HCT116 (cell line): ENCODE data around the gene MBD3L2B. TPM values are rescaled to one million over a fixed set of nuclear protein-coding genes. Genes with fewer than 3 reads are reported as not detected.
"Not testable (repeated sequence)": the region's sequence is repeated elsewhere in the genome, so short reads cannot be mapped to it uniquely, and the experiment has no call there.

Experiments
- ATAC-seq: fragments of 200-7000 bp; cut with Tn5 transposase; 2 replicates; pipeline ENCODE4 v1.9.1; 2020; ENCODE audit warnings: mild to moderate bottlenecking, moderate library complexity
- BruUV-seq: library from RNA; stranded (reverse); fragments of 400-500 nt; replicated peaks from 2 replicates; lab custom pipeline; 2021; lab: Mats Ljungman, UMichigan
- CTCF ChIA-PET: fragments of 300-600 bp; sonication (Branson Sonifier 250); formaldehyde crosslinking; loops from one replicate; lab custom pipeline; 2021; ENCODE audit warnings: antibody characterized with exemption; lab: Charles Lee
- POLR2A ChIA-PET: fragments of 300-600, 350-600 bp; sonication (Branson Sonifier 250); formaldehyde crosslinking; loops from one replicate; lab custom pipeline; 2021; ENCODE audit warnings: antibody characterized with exemption; lab: Charles Lee
- RAD21 ChIA-PET, 2 experiments: fragments of 300-600 bp; sonication (Branson Sonifier 250); formaldehyde crosslinking; loops; one replicate each; lab custom pipeline; 2023; ENCODE audit warnings: low total read pairs in 2 of 2; ENCODE audit not compliant: uncharacterized antibody in 2 of 2, unreplicated experiment in 2 of 2, low non-redundant PET in 1 of 2; lab: Charles Lee
- DNase-seq: peaks from one replicate; pipeline ENCODE4 v3.0.0-alpha.2; 2010; ENCODE audit warnings: low read depth, low spot score
- H2AFZ ChIP-seq: fragments of 200-600 bp; shearing (Covaris generic), sonication (generic); 2 replicates; pipeline ENCODE4 v1.6.1; 2017; ENCODE audit warnings: low read depth, mixed run types, mixed read lengths, antibody characterized with exemption, low read length; ENCODE audit not compliant: poor library complexity, severe bottlenecking
- H3K27ac ChIP-seq: 2 replicates; pipeline ENCODE4 v1.5.1; 2012; ENCODE audit warnings: low read depth, low read length
- H3K27me3 ChIP-seq: fragments of 200-600 bp; sonication (generic); 2 replicates; pipeline ENCODE4 v1.6.1; 2016; ENCODE audit warnings: mixed run types, low read length, mixed read lengths; ENCODE audit not compliant: insufficient read depth
- H3K36me3 ChIP-seq, 2 experiments: fragments of 200-500 bp in 1 of 2; fragments of 200-600 bp in 1 of 2; sonication (Bioruptor generic) in 1 of 2; sonication (generic) in 1 of 2; 2 replicates each; pipeline versions ENCODE4 v1.5.1 to v1.6.1; 2014 to 2016; ENCODE audit warnings: low read length in 2 of 2, inconsistent platforms in 1 of 2, mixed read lengths in 1 of 2, mixed run types in 1 of 2; ENCODE audit not compliant: insufficient read depth in 2 of 2, control insufficient read depth in 1 of 2
- H3K4me1 ChIP-seq, 2 experiments: fragments of 200-600 bp in 1 of 2; sonication (generic) in 1 of 2; 2 replicates each; pipeline versions ENCODE4 v1.5.1 to v1.6.1; 2012 to 2017; ENCODE audit warnings: low read length in 2 of 2, inconsistent platforms in 1 of 2, mild to moderate bottlenecking in 1 of 2, mixed read lengths in 1 of 2, mixed run types in 1 of 2, moderate library complexity in 1 of 2; ENCODE audit not compliant: insufficient read depth in 2 of 2, control insufficient read depth in 1 of 2
- H3K4me2 ChIP-seq: fragments of 200-600 bp; sonication (generic); 2 replicates; pipeline ENCODE4 v1.6.1; 2017; ENCODE audit warnings: mixed run types, low read length, mixed read lengths
- H3K4me3 ChIP-seq, 2 experiments: fragments of 200-600 bp in 1 of 2; sonication (generic) in 1 of 2; replicated peaks in 1 of 2; 2 replicates each; pipeline ENCODE4 v1.5.1; 2011 to 2016; ENCODE audit warnings: low read length in 2 of 2, control low read depth in 1 of 2, low read depth in 1 of 2, mild to moderate bottlenecking in 1 of 2, mixed read lengths in 1 of 2, mixed run types in 1 of 2
- H3K79me2 ChIP-seq: fragments of 200-600 bp; sonication (generic); 2 replicates; pipeline ENCODE4 v1.6.1; 2017; ENCODE audit warnings: mild to moderate bottlenecking, mixed run types, low read length, moderate library complexity, mixed read lengths; ENCODE audit not compliant: insufficient read depth
- H3K9ac ChIP-seq: fragments of 200-600 bp; sonication (generic); 2 replicates; pipeline ENCODE4 v1.6.1; 2016; ENCODE audit warnings: low read length, mixed read lengths
- H3K9me2 ChIP-seq: fragments of 200-600 bp; sonication (generic), shearing (Covaris generic); 2 replicates; pipeline ENCODE4 v1.6.1; 2017; ENCODE audit warnings: mixed run types, mild to moderate bottlenecking, moderate library complexity; ENCODE audit not compliant: insufficient read depth
- H3K9me3 ChIP-seq, 2 experiments: fragments of 200-500 bp in 1 of 2; fragments of 200-600 bp in 1 of 2; sonication (Bioruptor generic) in 1 of 2; sonication (generic) in 1 of 2; 2 replicates each; pipeline ENCODE4 v1.6.1; 2014 to 2017; ENCODE audit warnings: low read length in 2 of 2, mixed read lengths in 2 of 2, inconsistent platforms in 1 of 2, low read depth in 1 of 2, mild to moderate bottlenecking in 1 of 2, mixed run types in 1 of 2, moderate library complexity in 1 of 2; ENCODE audit not compliant: control insufficient read depth in 1 of 2, insufficient read depth in 1 of 2
- H4K20me1 ChIP-seq: fragments of 200-600 bp; sonication (generic), shearing (Covaris generic); 2 replicates; pipeline ENCODE4 v1.6.1; 2017; ENCODE audit warnings: mixed run types, mild to moderate bottlenecking, moderate library complexity; ENCODE audit not compliant: insufficient read depth
- intact Hi-C: fragments of 100-400 bp; cut with micrococcal nuclease; formaldehyde crosslinking; loops from 2 replicates; pipeline ENCODE4 v1.10.0; 2022
- total RNA-seq: library from RNA; stranded (reverse); gene quantifications from one replicate; pipeline ENCODE4 v1.2.1, GENCODE V29; 2021; ENCODE audit not compliant: unreplicated experiment

Gene MBD3L2B
- total RNA-seq, 1 experiment from 2014 or later: not detected

GRCh38 chr19:7056371-7056770, 35.1 kb upstream of the MBD3L2B start:
- intact Hi-C loops, POLR2A ChIA-PET, DNase-seq, H3K36me3 ChIP-seq, BruUV-seq, ATAC-seq, H3K4me1 ChIP-seq, H3K9me3 ChIP-seq, H3K27ac ChIP-seq, H4K20me1 ChIP-seq, H2AFZ ChIP-seq, H3K9me2 ChIP-seq, H3K9ac ChIP-seq, CTCF ChIA-PET, H3K4me2 ChIP-seq, H3K4me3 ChIP-seq, H3K79me2 ChIP-seq, H3K27me3 ChIP-seq, RAD21 ChIA-PET: not testable (repeated sequence)

GRCh38 chr19:7055679-7056078, 34.4 kb upstream of the MBD3L2B start:
- H2AFZ ChIP-seq, intact Hi-C loops, H3K9me3 ChIP-seq, H3K36me3 ChIP-seq, RAD21 ChIA-PET, H3K4me2 ChIP-seq, CTCF ChIA-PET, H3K4me1 ChIP-seq, H3K79me2 ChIP-seq, H3K27ac ChIP-seq, POLR2A ChIA-PET, BruUV-seq, DNase-seq, H3K9ac ChIP-seq, H3K27me3 ChIP-seq, ATAC-seq, H3K9me2 ChIP-seq, H3K4me3 ChIP-seq, H4K20me1 ChIP-seq: not testable (repeated sequence)

GRCh38 chr19:7054635-7055368, 33.6 kb upstream of the MBD3L2B start:
- H3K9ac ChIP-seq, H3K4me1 ChIP-seq, H3K4me2 ChIP-seq, CTCF ChIA-PET, H3K9me3 ChIP-seq, DNase-seq, H3K27ac ChIP-seq, H2AFZ ChIP-seq, RAD21 ChIA-PET, H3K9me2 ChIP-seq, H3K36me3 ChIP-seq, H3K27me3 ChIP-seq, H4K20me1 ChIP-seq, POLR2A ChIA-PET, H3K79me2 ChIP-seq, BruUV-seq, intact Hi-C loops, H3K4me3 ChIP-seq, ATAC-seq: not testable (repeated sequence)

GRCh38 chr19:7052896-7053295, 31.7 kb upstream of the MBD3L2B start:
- H3K4me3 ChIP-seq, H3K4me2 ChIP-seq, H2AFZ ChIP-seq, DNase-seq, H3K36me3 ChIP-seq, H3K27ac ChIP-seq, H3K9ac ChIP-seq, H4K20me1 ChIP-seq, H3K9me3 ChIP-seq, BruUV-seq, RAD21 ChIA-PET, ATAC-seq, CTCF ChIA-PET, H3K79me2 ChIP-seq, H3K9me2 ChIP-seq, intact Hi-C loops, POLR2A ChIA-PET, H3K27me3 ChIP-seq, H3K4me1 ChIP-seq: not testable (repeated sequence)
